Measurements from ENCODE around the gene CPNE8. TPM values are rescaled to one million over a fixed set of nuclear protein-coding genes. Genes with fewer than 3 reads are reported as not detected.

Gene CPNE8
- total RNA-seq, 3 donors from 2014 or later: 11.3 to 29.8 (median 28.3) TPM

GRCh38 chr12:38721611-38722252 lies 183.7 kb downstream of the CPNE8 start:
- Histone ChIP-seq H3K27ac (no peak overlapping the region), H3K4me3 (no peak overlapping the region), H3K36me3 (peaks cover 4% of the 10 kb centered on the region), H3K9me3 (no peaks in the 10 kb centered on the region), H3K27me3 (no peaks in the 10 kb centered on the region), H3K4me1 (no peaks in the 10 kb centered on the region)
- no peak for DNase-seq (ENCODE audit: low spot score in 2 of 2)
- TF ChIP-seq POLR2A (IDR thresholded peaks at IDR 0.05): no peak
- TF ChIP-seq CTCF (IDR thresholded peaks at IDR 0.05): no peak
- TF ChIP-seq POLR2AphosphoS5 (IDR thresholded peaks at IDR 0.05): no peak
- intact Hi-C loops (cut with DNase I; ENCODE audit: low total_unique reads): no loop called here

GRCh38 chr12:38720661-38721060 lies 184.7 kb downstream of the CPNE8 start:
- TF ChIP-seq POLR2A (IDR thresholded peaks at IDR 0.05) (no peak), CTCF (IDR thresholded peaks at IDR 0.05) (no peak), POLR2AphosphoS5 (IDR thresholded peaks at IDR 0.05) (no peak)
- Histone ChIP-seq H3K9me3 (peaks cover 0 to 6% of the 10 kb centered on the region in 2 donors), H3K27me3 (no peaks in the 10 kb centered on the region), H3K4me3 (no peak overlapping the region), H3K27ac (no peak overlapping the region), H3K36me3 (peaks cover 4% of the 10 kb centered on the region), H3K4me1 (no peaks in the 10 kb centered on the region)
- no peak for DNase-seq (ENCODE audit: low spot score in 2 of 2)
- intact Hi-C loops (cut with DNase I; ENCODE audit: low total_unique reads): no loop called here

- no peaks in the 10 kb centered on the region for H3K27me3 ChIP-seq
- H3K27ac ChIP-seq: no peak overlapping the region
- H3K36me3 ChIP-seq: no peaks in the 10 kb centered on the region
- intact Hi-C loops (cut with DNase I; ENCODE audit: low total_unique reads): no loop called here
- no peaks in the 10 kb centered on the region for H3K4me1 ChIP-seq
- no peak for DNase-seq (ENCODE audit: low spot score in 2 of 2)
- peaks cover 0 to 6% of the 10 kb centered on the region in 2 donors for H3K9me3 ChIP-seq
- no peak for TF ChIP-seq CTCF (IDR thresholded peaks at IDR 0.05)
- no peak for TF ChIP-seq POLR2A (IDR thresholded peaks at IDR 0.05)
- H3K4me3 ChIP-seq: no peak overlapping the region
These were observed 192.1 kb downstream of the CPNE8 start for GRCh38 chr12:38713294-38713693.

- Histone ChIP-seq H3K27ac (no peak overlapping the region), H3K36me3 (no peaks in the 10 kb centered on the region), H3K27me3 (no peaks in the 10 kb centered on the region), H3K9me3 (peaks cover 0 to under 1% of the 10 kb centered on the region in 2 donors), H3K4me3 (no peak overlapping the region), H3K4me1 (no peaks in the 10 kb centered on the region)
- TF ChIP-seq CTCF (IDR thresholded peaks at IDR 0.05): no peak
- TF ChIP-seq POLR2AphosphoS5 (IDR thresholded peaks at IDR 0.05): no peak
- no peak for TF ChIP-seq POLR2A (IDR thresholded peaks at IDR 0.05)
- intact Hi-C loops (cut with DNase I; ENCODE audit: low total_unique reads): no loop called here
- DNase-seq (ENCODE audit: low spot score in 2 of 2): no peak
These were observed 194.3 kb downstream of the CPNE8 start for GRCh38 chr12:38711054-38711453.

- Histone ChIP-seq H3K9me3 (no peaks in the 10 kb centered on the region), H3K4me1 (no peaks in the 10 kb centered on the region), H3K27ac (no peak overlapping the region), H3K27me3 (no peaks in the 10 kb centered on the region), H3K4me3 (no peak overlapping the region), H3K36me3 (no peaks in the 10 kb centered on the region)
- intact Hi-C loops (cut with DNase I; ENCODE audit: low total_unique reads): loop anchor here (10.0 kb wide), 1 partner anchor 584 kb away; no protein-coding TSS in a partner anchor
- TF ChIP-seq CTCF (IDR thresholded peaks at IDR 0.05) (no peak), POLR2A (IDR thresholded peaks at IDR 0.05) (no peak), POLR2AphosphoS5 (IDR thresholded peaks at IDR 0.05) (no peak)
- no peak for DNase-seq (ENCODE audit: low spot score in 2 of 2)
These were observed 196.9 kb downstream of the CPNE8 start for GRCh38 chr12:38708466-38708865.
